ENCODE results near the gene COMMD1. TPM values are rescaled to one million over a fixed set of nuclear protein-coding genes. Genes with fewer than 3 reads are reported as not detected.

The COMMD1 gene
- total and polyA plus RNA-seq, 7 experiments from 2014 or later: 15.6 to 65.3 (median 21.4) TPM

DNA sequence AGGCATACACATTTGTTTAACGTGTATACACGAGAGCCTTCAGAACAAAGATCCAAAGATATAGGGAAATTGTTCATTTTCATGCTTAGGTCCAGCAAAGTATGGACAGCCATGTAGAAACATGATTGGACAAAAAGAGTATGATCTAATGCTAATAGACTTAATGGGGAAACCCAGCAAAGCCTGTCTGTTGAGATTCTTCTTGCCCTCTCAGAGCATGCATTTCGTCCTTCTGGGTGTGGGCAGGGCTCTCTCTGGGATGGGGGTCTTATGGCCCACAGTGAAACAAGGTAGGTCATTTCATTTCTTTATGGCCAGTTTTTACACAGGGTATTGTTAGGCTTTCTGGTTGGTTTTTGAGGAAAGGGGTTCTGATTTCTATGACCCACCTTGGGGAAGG is 124.4 kb downstream of the COMMD1 start:
- Histone ChIP-seq H3K36me3 (ENCODE audit: control insufficient read depth in 2 of 3, insufficient read depth in 3 of 3, low read length in 3 of 3) (no peaks in the 10 kb centered on the region), H3K27ac (ENCODE audit: low read depth, low read length) (no peak overlapping the region), H3K4me1 (ENCODE audit: control insufficient read depth in 2 of 2, insufficient read depth in 2 of 2, low read length in 2 of 2) (no peaks in the 10 kb centered on the region), H3K27me3 (ENCODE audit: control insufficient read depth in 2 of 2, insufficient read depth in 2 of 2, low read length in 2 of 2) (no peaks in the 10 kb centered on the region), H3K9me3 (ENCODE audit: control insufficient read depth in 2 of 3, low read length in 3 of 3) (no peaks in the 10 kb centered on the region), H3K4me3 (ENCODE audit: low read length) (no peak overlapping the region)
- peaks cover 0 to 4% (median 0%) of the 10 kb centered on the region in 7 donors for H3K4me1 Mint-ChIP-seq
- peaks cover 0 to 18% (median 7%) of the 10 kb centered on the region in 5 donors for H3K36me3 Mint-ChIP-seq
- ChIA-PET CTCF (interaction anchor here (0.6 kb wide), 1 partner anchor 23 kb away, joined by 3 read pairs; no protein-coding TSS in a partner anchor), POLR2A (no interaction called here)
- no peak overlapping the region for H3K27ac Mint-ChIP-seq
- no peak overlapping the region for H3K4me3 Mint-ChIP-seq
- no peaks in the 10 kb centered on the region for H3K27me3 Mint-ChIP-seq
- no peaks in the 10 kb centered on the region for H3K9me3 Mint-ChIP-seq
- DNase-seq (no peak), ATAC-seq (no peak)
- intact Hi-C loops (cut with micrococcal nuclease): no loop called here

DNA sequence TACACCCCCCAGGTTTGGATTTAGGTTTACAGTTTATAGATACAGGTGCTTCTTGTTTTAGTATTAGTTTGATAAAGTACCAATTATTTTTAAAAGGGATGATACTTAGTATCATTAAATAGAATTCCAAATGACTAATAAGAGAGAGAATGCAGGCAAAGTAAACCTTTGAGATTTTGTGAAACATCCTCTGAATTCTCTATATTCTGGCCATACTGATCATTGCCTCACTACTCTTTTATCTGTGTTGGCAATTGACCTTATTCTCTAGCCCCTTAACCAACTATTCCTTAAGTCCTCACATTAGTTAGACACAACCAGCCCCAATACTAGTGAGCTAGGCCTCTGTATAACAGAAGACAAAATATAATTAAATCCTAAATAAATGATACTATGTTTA is 125.4 kb downstream of the COMMD1 start:
- CTCF ChIA-PET: no interaction called here
- no peaks in the 10 kb centered on the region for H3K27me3 ChIP-seq (ENCODE audit: control insufficient read depth in 2 of 2, insufficient read depth in 2 of 2, low read length in 2 of 2)

GRCh38 chr2:62032096-62032495 is 126.6 kb downstream of the COMMD1 start:
- H3K36me3 ChIP-seq (ENCODE audit: control insufficient read depth in 2 of 3, insufficient read depth in 3 of 3, low read length in 3 of 3): no peaks in the 10 kb centered on the region
- H3K27ac ChIP-seq (ENCODE audit: low read depth, low read length): no peak overlapping the region
- ChIA-PET CTCF (no interaction called here), POLR2A (no interaction called here)
- intact Hi-C loops (cut with micrococcal nuclease): no loop called here
- no peaks in the 10 kb centered on the region for H3K9me3 ChIP-seq (ENCODE audit: control insufficient read depth in 2 of 3, low read length in 3 of 3)
- H3K4me3 ChIP-seq (ENCODE audit: low read length): no peak overlapping the region
- ATAC-seq: no peak
- no peaks in the 10 kb centered on the region for H3K27me3 ChIP-seq (ENCODE audit: control insufficient read depth in 2 of 2, insufficient read depth in 2 of 2, low read length in 2 of 2)
- Mint-ChIP-seq H3K9me3 (no peaks in the 10 kb centered on the region), H3K4me1 (peaks cover 0 to 14% (median 0%) of the 10 kb centered on the region in 7 donors), H3K27ac (no peak overlapping the region), H3K4me3 (no peak overlapping the region), H3K27me3 (no peaks in the 10 kb centered on the region), H3K36me3 (peaks cover 0 to 9% (median 3%) of the 10 kb centered on the region in 5 donors)
- no peak for DNase-seq
- no peaks in the 10 kb centered on the region for H3K4me1 ChIP-seq (ENCODE audit: control insufficient read depth in 2 of 2, insufficient read depth in 2 of 2, low read length in 2 of 2)

More for the DNA sequence above, 125.4 kb downstream of the COMMD1 start:
- Histone ChIP-seq H3K4me1 (ENCODE audit: control insufficient read depth in 2 of 2, insufficient read depth in 2 of 2, low read length in 2 of 2) (no peaks in the 10 kb centered on the region), H3K9me3 (ENCODE audit: control insufficient read depth in 2 of 3, low read length in 3 of 3) (no peaks in the 10 kb centered on the region), H3K27ac (ENCODE audit: low read depth, low read length) (no peak overlapping the region), H3K4me3 (ENCODE audit: low read length) (no peak overlapping the region), H3K36me3 (ENCODE audit: control insufficient read depth in 2 of 3, insufficient read depth in 3 of 3, low read length in 3 of 3) (no peaks in the 10 kb centered on the region)
- no peaks in the 10 kb centered on the region for H3K27me3 Mint-ChIP-seq
- no peak overlapping the region for H3K4me3 Mint-ChIP-seq
- H3K4me1 Mint-ChIP-seq: peaks cover 0 to 4% (median 0%) of the 10 kb centered on the region in 7 donors
- intact Hi-C loops (cut with micrococcal nuclease): no loop called here
- H3K9me3 Mint-ChIP-seq: no peaks in the 10 kb centered on the region
- H3K27ac Mint-ChIP-seq: no peak overlapping the region
- ATAC-seq (no peak), DNase-seq (no peak)
- H3K36me3 Mint-ChIP-seq: peaks cover 0 to 15% (median 4%) of the 10 kb centered on the region in 5 donors
- POLR2A ChIA-PET: no interaction called here

DNA sequence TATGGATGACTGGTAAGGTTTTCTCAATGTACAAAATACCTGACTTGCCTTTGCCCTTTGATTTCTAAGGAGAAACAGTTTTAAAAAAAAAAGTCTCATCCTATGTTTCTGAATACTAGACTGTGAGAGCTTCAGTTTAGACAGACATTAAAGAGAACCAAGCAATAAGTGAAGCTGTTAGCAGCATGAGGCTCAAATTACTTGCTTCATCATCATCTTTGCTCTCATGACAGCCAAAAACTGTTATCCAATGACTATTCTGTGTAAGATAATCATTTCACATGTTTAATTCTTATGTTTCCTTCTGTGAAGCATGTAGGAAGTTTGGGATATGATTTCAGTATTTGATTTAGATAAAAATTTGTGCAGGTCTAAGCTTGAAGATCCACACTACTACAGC is 129.2 kb downstream of the COMMD1 start:
- Histone ChIP-seq H3K27ac (ENCODE audit: low read depth, low read length) (no peak overlapping the region), H3K36me3 (ENCODE audit: control insufficient read depth in 2 of 3, insufficient read depth in 3 of 3, low read length in 3 of 3) (no peaks in the 10 kb centered on the region), H3K4me1 (ENCODE audit: control insufficient read depth in 2 of 2, insufficient read depth in 2 of 2, low read length in 2 of 2) (peaks cover under 1 to 8% of the 10 kb centered on the region in 2 donors), H3K4me3 (ENCODE audit: low read length) (no peak overlapping the region), H3K9me3 (ENCODE audit: control insufficient read depth in 2 of 3, low read length in 3 of 3) (no peaks in the 10 kb centered on the region), H3K27me3 (ENCODE audit: control insufficient read depth in 2 of 2, insufficient read depth in 2 of 2, low read length in 2 of 2) (no peaks in the 10 kb centered on the region)
- H3K9me3 Mint-ChIP-seq: no peaks in the 10 kb centered on the region
- POLR2A ChIA-PET: no interaction called here
- H3K27ac Mint-ChIP-seq: no peak overlapping the region
- ATAC-seq (no peak), DNase-seq (no peak)
- H3K4me1 Mint-ChIP-seq: peaks cover 3 to 31% (median 20%) of the 10 kb centered on the region in 7 donors
- intact Hi-C loops (cut with micrococcal nuclease): no loop called here
- no peak overlapping the region for H3K4me3 Mint-ChIP-seq
- CTCF ChIA-PET: interaction anchor here (0.6 kb wide), 1 partner anchor 39 kb away, joined by 3 read pairs; no protein-coding TSS in a partner anchor
- peaks cover 0 to 9% (median 3%) of the 10 kb centered on the region in 5 donors for H3K36me3 Mint-ChIP-seq
- H3K27me3 Mint-ChIP-seq: no peaks in the 10 kb centered on the region

GRCh38 chr2:62036229-62036628 is 130.8 kb downstream of the COMMD1 start:
- H3K27me3 ChIP-seq (ENCODE audit: control insufficient read depth in 2 of 2, insufficient read depth in 2 of 2, low read length in 2 of 2): no peaks in the 10 kb centered on the region
- H3K4me1 ChIP-seq (ENCODE audit: control insufficient read depth in 2 of 2, insufficient read depth in 2 of 2, low read length in 2 of 2): peaks cover 5 to 8% of the 10 kb centered on the region in 2 donors
- Mint-ChIP-seq H3K36me3 (peaks cover 1 to 8% (median 5%) of the 10 kb centered on the region in 5 donors), H3K4me3 (no peak overlapping the region), H3K4me1 (peaks cover 3 to 31% (median 20%) of the 10 kb centered on the region in 7 donors), H3K27ac (no peak overlapping the region), H3K27me3 (no peaks in the 10 kb centered on the region), H3K9me3 (no peaks in the 10 kb centered on the region)
- no peaks in the 10 kb centered on the region for H3K9me3 ChIP-seq (ENCODE audit: control insufficient read depth in 2 of 3, low read length in 3 of 3)
- ATAC-seq: no peak
- H3K27ac ChIP-seq (ENCODE audit: low read depth, low read length): no peak overlapping the region
- H3K4me3 ChIP-seq (ENCODE audit: low read length): no peak overlapping the region
- ChIA-PET POLR2A (no interaction called here), CTCF (no interaction called here)
- DNase-seq: no peak
- no peaks in the 10 kb centered on the region for H3K36me3 ChIP-seq (ENCODE audit: control insufficient read depth in 2 of 3, insufficient read depth in 3 of 3, low read length in 3 of 3)
- intact Hi-C loops (cut with micrococcal nuclease): no loop called here

GRCh38 chr2:62036761-62037250 is 131.3 kb downstream of the COMMD1 start:
- Mint-ChIP-seq H3K27me3 (no peaks in the 10 kb centered on the region), H3K9me3 (no peaks in the 10 kb centered on the region), H3K4me1 (peaks cover 3 to 27% (median 20%) of the 10 kb centered on the region in 7 donors), H3K4me3 (no peak overlapping the region), H3K27ac (no peak overlapping the region), H3K36me3 (peaks cover 5 to 14% (median 9%) of the 10 kb centered on the region in 5 donors)
- Histone ChIP-seq H3K4me3 (ENCODE audit: low read length) (no peak overlapping the region), H3K36me3 (ENCODE audit: control insufficient read depth in 2 of 3, insufficient read depth in 3 of 3, low read length in 3 of 3) (no peaks in the 10 kb centered on the region), H3K4me1 (ENCODE audit: control insufficient read depth in 2 of 2, insufficient read depth in 2 of 2, low read length in 2 of 2) (peaks cover 5 to 8% of the 10 kb centered on the region in 2 donors), H3K9me3 (ENCODE audit: control insufficient read depth in 2 of 3, low read length in 3 of 3) (no peaks in the 10 kb centered on the region), H3K27ac (ENCODE audit: low read depth, low read length) (no peak overlapping the region), H3K27me3 (ENCODE audit: control insufficient read depth in 2 of 2, insufficient read depth in 2 of 2, low read length in 2 of 2) (no peaks in the 10 kb centered on the region)
- DNase-seq (no peak), ATAC-seq (no peak)
- ChIA-PET POLR2A (no interaction called here), CTCF (no interaction called here)
- intact Hi-C loops (cut with micrococcal nuclease): no loop called here

Measured in naive thymus-derived CD4-positive, alpha-beta T cell (primary cell).